H9 (cell line): ENCODE measurements around the gene GPR12. TPM values are rescaled to one million over a fixed set of nuclear protein-coding genes. Genes with fewer than 3 reads are reported as not detected.
A peak's percentile ranks its signal among the peaks of the same experiment; 100 is the strongest.

Experiments used
- DNase-seq: peaks from one replicate; pipeline ENCODE4 v3.0.0-alpha.2; 2017
- H2AFZ ChIP-seq: one replicate; pipeline ENCODE4 v1.6.1; 2013; ENCODE audit warnings: mild to moderate bottlenecking, low read length, control low read depth, moderate library complexity
- H2AK5ac ChIP-seq: 2 replicates; pipeline ENCODE4 v1.6.1; 2013; ENCODE audit warnings: low read length, control low read depth, mixed read lengths; ENCODE audit not compliant: insufficient read length
- H2BK120ac ChIP-seq: one replicate; pipeline ENCODE4 v1.6.1; 2013; ENCODE audit warnings: low read depth, mild to moderate bottlenecking, low read length, control low read depth, inconsistent platforms; ENCODE audit not compliant: poor library complexity, severe bottlenecking
- H2BK12ac ChIP-seq: 2 replicates; pipeline ENCODE4 v1.6.1; 2013; ENCODE audit warnings: low read length, control low read depth, mixed read lengths, low read depth; ENCODE audit not compliant: insufficient read length
- H2BK15ac ChIP-seq: 2 replicates; pipeline ENCODE4 v1.6.1; 2013; ENCODE audit warnings: low read depth, low read length, control low read depth
- H2BK20ac ChIP-seq: one replicate; pipeline ENCODE4 v1.6.1; 2013; ENCODE audit warnings: low read depth, mild to moderate bottlenecking, low read length, control low read depth, inconsistent platforms; ENCODE audit not compliant: poor library complexity, severe bottlenecking
- H2BK5ac ChIP-seq: 2 replicates; pipeline ENCODE4 v1.6.1; 2013; ENCODE audit warnings: low read length, control low read depth, mixed read lengths; ENCODE audit not compliant: insufficient read length
- H3K14ac ChIP-seq: 2 replicates; pipeline ENCODE4 v1.6.1; 2013; ENCODE audit warnings: low read length, control low read depth; ENCODE audit not compliant: insufficient read depth
- H3K18ac ChIP-seq: 2 replicates; pipeline ENCODE4 v1.6.1; 2013; ENCODE audit warnings: low read depth, mild to moderate bottlenecking, mixed read lengths, low read length, control low read depth; ENCODE audit not compliant: insufficient read length
- H3K23ac ChIP-seq: 2 replicates; pipeline ENCODE4 v1.6.1; 2013; ENCODE audit warnings: low read length, control low read depth, mixed read lengths, low read depth; ENCODE audit not compliant: insufficient read length
- H3K23me2 ChIP-seq: 2 replicates; pipeline ENCODE4 v1.6.1; 2013; ENCODE audit warnings: low read depth, mild to moderate bottlenecking, mixed read lengths, low read length, control low read depth; ENCODE audit not compliant: insufficient read length, poor library complexity, severe bottlenecking
- H3K27ac ChIP-seq: 2 replicates; pipeline ENCODE4 v1.5.1; 2013; ENCODE audit warnings: low read length, control low read depth, mixed read lengths, low read depth; ENCODE audit not compliant: insufficient read length
- H3K27me3 ChIP-seq: 2 replicates; pipeline ENCODE4 v1.6.1; 2013; ENCODE audit warnings: low read length, control low read depth, inconsistent platforms; ENCODE audit not compliant: insufficient read depth
- H3K4ac ChIP-seq: 2 replicates; pipeline ENCODE4 v1.6.1; 2013; ENCODE audit warnings: low read depth, mild to moderate bottlenecking, control low read depth, inconsistent platforms, low read length, moderate library complexity
- H3K4me1 ChIP-seq: 2 replicates; pipeline ENCODE4 v1.6.1; 2013; ENCODE audit warnings: low read length, control low read depth, inconsistent platforms; ENCODE audit not compliant: insufficient read depth
- H3K4me2 ChIP-seq: 2 replicates; pipeline ENCODE4 v1.6.1; 2013; ENCODE audit warnings: low read length, control low read depth, mixed read lengths; ENCODE audit not compliant: insufficient read length, insufficient read depth
- H3K56ac ChIP-seq: 2 replicates; pipeline ENCODE4 v1.6.1; 2013; ENCODE audit warnings: low read depth, mild to moderate bottlenecking, mixed read lengths, low read length, control low read depth; ENCODE audit not compliant: insufficient read length
- H3K79me1 ChIP-seq: 2 replicates; pipeline ENCODE4 v1.6.1; 2013; ENCODE audit warnings: low read depth, mild to moderate bottlenecking, moderate library complexity, low read length, control low read depth, inconsistent platforms; ENCODE audit not compliant: insufficient read depth, poor library complexity, severe bottlenecking
- H3K79me2 ChIP-seq: 2 replicates; pipeline ENCODE4 v1.6.1; 2013; ENCODE audit warnings: low read length, control low read depth, inconsistent platforms; ENCODE audit not compliant: insufficient read depth
- H3K9ac ChIP-seq: 2 replicates; pipeline ENCODE4 v1.6.1; 2013; ENCODE audit warnings: low read length, control low read depth, mixed read lengths; ENCODE audit not compliant: insufficient read length; ENCODE audit errors: extremely low read depth
- H3K9me3 ChIP-seq: one replicate; pipeline ENCODE4 v1.6.1; 2013; ENCODE audit warnings: low read depth, low read length, inconsistent platforms; ENCODE audit not compliant: control insufficient read depth
- H3T11ph ChIP-seq: one replicate; pipeline ENCODE4 v1.6.1; 2013; ENCODE audit warnings: mild to moderate bottlenecking, low read length, control low read depth, inconsistent platforms
- H4K20me1 ChIP-seq: one replicate; pipeline ENCODE4 v1.6.1; 2013; ENCODE audit not compliant: control insufficient read depth, insufficient read length, insufficient read depth
- H4K5ac ChIP-seq: 2 replicates; pipeline ENCODE4 v1.6.1; 2013; ENCODE audit warnings: low read depth, mild to moderate bottlenecking, mixed read lengths, low read length, control low read depth; ENCODE audit not compliant: insufficient read length
- H4K8ac ChIP-seq: replicated peaks from 2 replicates; pipeline ENCODE4 v1.6.1; 2013; ENCODE audit warnings: low read length, control low read depth, mixed read lengths, low read depth; ENCODE audit not compliant: insufficient read length
- H4K91ac ChIP-seq: 2 replicates; pipeline ENCODE4 v1.6.1; 2013; ENCODE audit warnings: low read depth, mild to moderate bottlenecking, moderate library complexity, mixed read lengths, low read length, control low read depth; ENCODE audit not compliant: insufficient read length
- H3K27ac Mint-ChIP-seq, 3 experiments: 2 replicates in 2 of 3; 3 replicates in 1 of 3; pipeline ENCODE4 v1.8.0; 2020 to 2021; ENCODE audit warnings: mixed read lengths in 3 of 3, mild to moderate bottlenecking in 1 of 3, moderate library complexity in 1 of 3
- H3K27me3 Mint-ChIP-seq: 2 replicates; pipeline ENCODE4 v1.8.0; 2021; ENCODE audit warnings: low read depth, mild to moderate bottlenecking, moderate library complexity, mixed read lengths
- H3K36me3 Mint-ChIP-seq, 3 experiments: 2 replicates in 2 of 3; 3 replicates in 1 of 3; pipeline ENCODE4 v1.8.0; 2020 to 2021; ENCODE audit warnings: low read depth in 3 of 3, mixed read lengths in 3 of 3; ENCODE audit not compliant: insufficient read depth in 1 of 3
- H3K4me1 Mint-ChIP-seq, 2 experiments: 2 replicates each; pipeline ENCODE4 v1.8.0; 2020; ENCODE audit warnings: mixed read lengths in 2 of 2
- H3K4me3 Mint-ChIP-seq, 2 experiments: 2 replicates in 1 of 2; 3 replicates in 1 of 2; pipeline ENCODE4 v1.8.0; 2020 to 2021; ENCODE audit warnings: mild to moderate bottlenecking in 2 of 2, mixed read lengths in 2 of 2, moderate library complexity in 1 of 2
- H3K9me3 Mint-ChIP-seq, 2 experiments: 2 replicates in 1 of 2; 3 replicates in 1 of 2; pipeline ENCODE4 v1.8.0; 2020; ENCODE audit warnings: mild to moderate bottlenecking in 2 of 2, mixed read lengths in 2 of 2, moderate library complexity in 1 of 2
- CTCF ChIP-seq: fragments of 200-600 bp; sonication (generic); conservative IDR thresholded peaks from 3 replicates; pipeline ENCODE4 v1.8.0; 2021; ENCODE audit warnings: antibody characterized with exemption, mild to moderate bottlenecking
- WGBS: extraction: QIAGEN DNeasy Blood & Tissue Kit; methylation state at CpG from one replicate; pipeline ENCODE4 v1.1.7; 2013; ENCODE audit warnings: missing lambda C conversion rate, low lambda C conversion rate, mixed read lengths; ENCODE audit not compliant: insufficient read length; ENCODE audit errors: extremely low coverage; 5-methylcytosine and 5-hydroxymethylcytosine counted together
- total RNA-seq: library from RNA; stranded (reverse); gene quantifications from 2 replicates; pipeline ENCODE4 v1.2.1, GENCODE V29; 2021

The GPR12 gene
- total RNA-seq, 1 experiment from 2014 or later: not detected

GRCh38 chr13:26743971-26744370, 16.6 kb downstream of the GPR12 start:
- H3K4me3 Mint-ChIP-seq: 0 out of 5 replicates have a peak overlapping the region, but pooled peaks of 1 of the 2 experiments have one; percentile 13
- peaks cover 25 to 27% of the 10 kb centered on the region in 2 experiments for H3K4me1 Mint-ChIP-seq
- no peak overlapping the region for H3K4me2 ChIP-seq
- H3K27ac ChIP-seq: no peak overlapping the region
- no CpG with 5 or more reads among the region's 7 CpGs for WGBS
- no peak overlapping the region for H3K14ac ChIP-seq
- H3K4ac ChIP-seq: no peak overlapping the region
- no peak overlapping the region for H3K9ac ChIP-seq
- no peak overlapping the region for H4K8ac ChIP-seq
- no peak for TF ChIP-seq CTCF
- no peaks in the 10 kb centered on the region for H3K4me1 ChIP-seq
- H3K36me3 Mint-ChIP-seq: peaks cover 4 to 7% (median 6%) of the 10 kb centered on the region in 3 experiments; a peak in 6 of 7 replicates
- H2BK5ac ChIP-seq: no peak overlapping the region
- H3K27me3 ChIP-seq: no peaks in the 10 kb centered on the region
- peak overlapping the region in 1 of 3 experiments; percentile 87; a peak in 2 of 7 replicates for H3K27ac Mint-ChIP-seq
- no peaks in the 10 kb centered on the region for H3K79me1 ChIP-seq
- DNase-seq: no peak
- no peaks in the 10 kb centered on the region for H3K23me2 ChIP-seq
- 0 out of 2 replicates have a peak, but pooled peaks cover 2% of the 10 kb centered on the region for H3K79me2 ChIP-seq
- H3K9me3 ChIP-seq: no peaks in the 10 kb centered on the region
- no peak overlapping the region for H2BK12ac ChIP-seq
- no peak overlapping the region for H2AK5ac ChIP-seq
- H3T11ph ChIP-seq: no peak overlapping the region
- H4K20me1 ChIP-seq: no peaks in the 10 kb centered on the region
- H3K27me3 Mint-ChIP-seq: peaks cover 26% of the 10 kb centered on the region
- no peak overlapping the region for H2BK120ac ChIP-seq
- no peak overlapping the region for H2BK20ac ChIP-seq
- H3K23ac ChIP-seq: no peak overlapping the region
- no peak overlapping the region for H2BK15ac ChIP-seq
- H4K91ac ChIP-seq: no peak overlapping the region
- no peak overlapping the region for H3K18ac ChIP-seq
- no peak overlapping the region for H2AFZ ChIP-seq
- H3K56ac ChIP-seq: no peak overlapping the region
- peaks cover 6 to 9% of the 10 kb centered on the region in 2 experiments for H3K9me3 Mint-ChIP-seq
- no peak overlapping the region for H4K5ac ChIP-seq
